Hepatocyte (in vitro differentiated cells): ENCODE data around the gene TCP11. TPM values are rescaled to one million over a fixed set of nuclear protein-coding genes. Genes with fewer than 3 reads are reported as not detected.

Experiments
- DNase-seq: peaks from one replicate; pipeline ENCODE4 v3.0.0-alpha.2; 2016; ENCODE audit warnings: low spot score
- H2AFZ ChIP-seq: fragments of 200-600 bp; sonication (generic); 2 replicates; pipeline ENCODE4 v1.6.0; 2016; ENCODE audit warnings: antibody characterized with exemption, mild to moderate bottlenecking
- H3K27ac ChIP-seq: fragments of 200-600 bp; sonication (generic); 2 replicates; pipeline ENCODE4 v1.5.1; 2016; ENCODE audit warnings: mild to moderate bottlenecking
- H3K27me3 ChIP-seq: fragments of 200-600 bp; sonication (generic); 2 replicates; pipeline ENCODE4 v1.6.1; 2016
- H3K36me3 ChIP-seq: fragments of 200-600 bp; sonication (generic); replicated peaks from 2 replicates; pipeline ENCODE4 v1.5.1; 2016; ENCODE audit warnings: low read depth; ENCODE audit not compliant: insufficient read depth
- H3K4me1 ChIP-seq: fragments of 200-600 bp; sonication (generic); 2 replicates; pipeline ENCODE4 v1.5.1; 2016; ENCODE audit warnings: mild to moderate bottlenecking, moderate library complexity; ENCODE audit not compliant: insufficient read depth
- H3K4me2 ChIP-seq: fragments of 200-600 bp; sonication (generic); 2 replicates; pipeline ENCODE4 v1.6.0; 2016
- H3K4me3 ChIP-seq: fragments of 200-600 bp; sonication (generic); 2 replicates; pipeline ENCODE4 v1.5.1; 2016; ENCODE audit warnings: mild to moderate bottlenecking
- H3K79me2 ChIP-seq: fragments of 200-600 bp; sonication (generic); 2 replicates; pipeline ENCODE4 v1.6.0; 2017; ENCODE audit warnings: mild to moderate bottlenecking
- H3K9me2 ChIP-seq: fragments of 200-600 bp; sonication (generic); replicated peaks from 2 replicates; pipeline ENCODE4 v1.6.0; 2017; ENCODE audit warnings: mild to moderate bottlenecking; ENCODE audit not compliant: insufficient read depth
- H3K9me3 ChIP-seq: fragments of 200-600 bp; sonication (generic); 2 replicates; pipeline ENCODE4 v1.5.1; 2016; ENCODE audit warnings: low read depth, mild to moderate bottlenecking
- H4K20me1 ChIP-seq: fragments of 200-600 bp; sonication (generic); 2 replicates; pipeline ENCODE4 v1.6.0; 2016; ENCODE audit warnings: mild to moderate bottlenecking; ENCODE audit not compliant: insufficient read depth, poor library complexity, severe bottlenecking
- EZH2 ChIP-seq: fragments of 200-600 bp; sonication (generic); IDR thresholded peaks from 2 replicates; pipeline ENCODE4 v1.6.1; 2016; ENCODE audit warnings: antibody characterized with exemption, mild to moderate bottlenecking, borderline replicate concordance
- EZH2phosphoT487 ChIP-seq: fragments of 200-600 bp; sonication (generic); IDR thresholded peaks from one replicate; pipeline ENCODE4 v1.6.1; 2018; ENCODE audit warnings: antibody characterized with exemption, mild to moderate bottlenecking, low read depth, moderate library complexity; ENCODE audit not compliant: unreplicated experiment, severe bottlenecking
- WGBS: methylation state at CpG from one replicate; pipeline ENCODE4 v1.1.6; 2016; ENCODE audit warnings: low lambda C conversion rate; ENCODE audit errors: missing lambda C conversion rate; 5-methylcytosine and 5-hydroxymethylcytosine counted together
- polyA plus RNA-seq: library from polyadenylated mRNA; unstranded; fragments of >200 nt; fragmentation: Nextera tagmentation; extraction: Ambion mirVana; gene quantifications from 2 replicates; pipeline ENCODE4 v1.2.1, GENCODE V29; 2016
- total RNA-seq: library from RNA; depleted of rRNA; stranded (reverse); fragments of >200 nt; gene quantifications from 2 replicates; pipeline ENCODE4 v1.2.3, GENCODE V29; 2014
- TF ChIP-seq, protein P1 (sequence below): fragments of 200-600 bp; sonication (generic); IDR thresholded peaks from 2 replicates; pipeline ENCODE4 v1.5.1; 2016; ENCODE audit warnings: antibody characterized with exemption, mild to moderate bottlenecking; ENCODE audit not compliant: poor library complexity

Gene TCP11
- total and polyA plus RNA-seq, 2 experiments from 2014 or later = not detected

DNA sequence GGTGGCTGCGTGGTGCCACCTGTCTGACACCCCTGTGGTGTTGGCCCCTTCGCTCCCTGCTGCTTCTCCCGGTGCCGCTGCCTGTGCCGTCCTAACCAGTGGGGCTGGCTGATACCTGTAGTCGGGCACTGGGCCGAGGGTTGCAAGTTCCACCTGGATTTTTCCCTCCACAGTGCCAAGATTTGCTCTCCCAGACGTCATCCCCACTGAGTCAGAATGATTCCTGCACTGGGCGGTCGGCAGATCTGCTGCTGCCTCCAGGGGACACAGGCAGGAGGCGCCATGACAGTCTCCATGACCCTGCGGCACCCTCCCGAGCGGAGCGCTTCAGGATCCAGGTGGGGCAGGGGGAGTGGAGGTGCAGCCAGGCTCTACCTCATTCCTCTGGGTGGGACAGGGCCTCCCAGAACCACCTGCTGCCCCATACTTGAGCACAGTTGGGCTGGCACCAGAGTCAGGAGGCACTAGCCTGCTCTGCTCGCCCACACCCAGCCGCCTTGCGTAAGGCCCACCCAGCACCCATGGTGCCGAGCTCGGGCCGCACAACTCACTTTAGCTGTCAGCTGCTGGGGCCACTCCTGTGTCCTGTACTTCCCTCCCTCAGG, 60.2 kb downstream of the TCP11 start:
- no peak for TF ChIP-seq EZH2phosphoT487
- TF ChIP-seq EZH2 = no peak
- TF ChIP-seq, protein P1, sequence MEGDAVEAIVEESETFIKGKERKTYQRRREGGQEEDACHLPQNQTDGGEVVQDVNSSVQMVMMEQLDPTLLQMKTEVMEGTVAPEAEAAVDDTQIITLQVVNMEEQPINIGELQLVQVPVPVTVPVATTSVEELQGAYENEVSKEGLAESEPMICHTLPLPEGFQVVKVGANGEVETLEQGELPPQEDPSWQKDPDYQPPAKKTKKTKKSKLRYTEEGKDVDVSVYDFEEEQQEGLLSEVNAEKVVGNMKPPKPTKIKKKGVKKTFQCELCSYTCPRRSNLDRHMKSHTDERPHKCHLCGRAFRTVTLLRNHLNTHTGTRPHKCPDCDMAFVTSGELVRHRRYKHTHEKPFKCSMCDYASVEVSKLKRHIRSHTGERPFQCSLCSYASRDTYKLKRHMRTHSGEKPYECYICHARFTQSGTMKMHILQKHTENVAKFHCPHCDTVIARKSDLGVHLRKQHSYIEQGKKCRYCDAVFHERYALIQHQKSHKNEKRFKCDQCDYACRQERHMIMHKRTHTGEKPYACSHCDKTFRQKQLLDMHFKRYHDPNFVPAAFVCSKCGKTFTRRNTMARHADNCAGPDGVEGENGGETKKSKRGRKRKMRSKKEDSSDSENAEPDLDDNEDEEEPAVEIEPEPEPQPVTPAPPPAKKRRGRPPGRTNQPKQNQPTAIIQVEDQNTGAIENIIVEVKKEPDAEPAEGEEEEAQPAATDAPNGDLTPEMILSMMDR = no peak
- H3K9me3 ChIP-seq = no peaks in the 10 kb centered on the region
- H3K4me3 ChIP-seq = no peak overlapping the region
- WGBS = 95% methylated on average over 21 of the region's 21 CpGs
- H2AFZ ChIP-seq = no peak overlapping the region
- H3K4me1 ChIP-seq = no peaks in the 10 kb centered on the region
- no peaks in the 10 kb centered on the region for H4K20me1 ChIP-seq
- no peak overlapping the region for H3K27ac ChIP-seq
- H3K4me2 ChIP-seq = no peak overlapping the region
- H3K36me3 ChIP-seq = no peaks in the 10 kb centered on the region
- DNase-seq = no peak
- H3K27me3 ChIP-seq = no peaks in the 10 kb centered on the region
- H3K79me2 ChIP-seq = no peaks in the 10 kb centered on the region
- H3K9me2 ChIP-seq = no peaks in the 10 kb centered on the region

- Histone ChIP-seq H3K4me3 (no peak overlapping the region), H3K27ac (no peak overlapping the region), H2AFZ (no peak overlapping the region), H3K4me2 (no peak overlapping the region), H3K36me3 (no peaks in the 10 kb centered on the region), H3K4me1 (no peaks in the 10 kb centered on the region), H3K9me2 (no peaks in the 10 kb centered on the region), H3K79me2 (no peaks in the 10 kb centered on the region), H4K20me1 (no peaks in the 10 kb centered on the region), H3K27me3 (no peaks in the 10 kb centered on the region), H3K9me3 (no peaks in the 10 kb centered on the region)
- 93% methylated on average over 13 of the region's 13 CpGs for WGBS
- no peak for DNase-seq
- TF ChIP-seq, protein P1 = no peak
- TF ChIP-seq EZH2 = no peak
- TF ChIP-seq EZH2phosphoT487 = no peak
These were observed 61.0 kb downstream of the TCP11 start for GRCh38 chr6:35080016-35080680.

- Histone ChIP-seq H3K27me3 (no peaks in the 10 kb centered on the region), H2AFZ (no peak overlapping the region), H3K27ac (no peak overlapping the region), H3K9me3 (no peaks in the 10 kb centered on the region), H3K9me2 (no peaks in the 10 kb centered on the region), H3K36me3 (no peaks in the 10 kb centered on the region), H3K4me3 (no peak overlapping the region), H3K4me1 (no peaks in the 10 kb centered on the region), H3K4me2 (no peak overlapping the region), H4K20me1 (no peaks in the 10 kb centered on the region), H3K79me2 (no peaks in the 10 kb centered on the region)
- 97% methylated on average over 22 of the region's 23 CpGs for WGBS
- TF ChIP-seq, protein P1 = no peak
- TF ChIP-seq EZH2 (no peak), EZH2phosphoT487 (no peak)
- no peak for DNase-seq
These were observed 61.7 kb downstream of the TCP11 start for GRCh38 chr6:35079311-35080000.
